ENCODE measurements around the gene TEX22. TPM values are rescaled to one million over a fixed set of nuclear protein-coding genes. Genes with fewer than 3 reads are reported as not detected.

The TEX22 gene
- total and polyA plus RNA-seq, 4 donors: 0.02 to 0.14 (median 0.08) TPM; not detected in 1

- no peak for TF ChIP-seq CTCF (IDR thresholded peaks at IDR 0.05; ENCODE audit: low read depth, low read length, missing input control)
- TF ChIP-seq SP1 (IDR thresholded peaks at IDR 0.05): no peak
- TF ChIP-seq HNF4G (IDR thresholded peaks at IDR 0.05): no peak
- no peak for TF ChIP-seq GABPA (IDR thresholded peaks at IDR 0.05 in 1 of 2, conservative IDR thresholded peaks at IDR 0.05 in 1 of 2)
- no peak for TF ChIP-seq ATF3 (IDR thresholded peaks at IDR 0.05)
- no peak for TF ChIP-seq YY1 (IDR thresholded peaks at IDR 0.05)
- TF ChIP-seq MAX (IDR thresholded peaks at IDR 0.05): no peak
Measured at GRCh38 chr14:105375635-105376057, 22.7 kb upstream of the TEX22 start (continued).

- peaks cover 0 to under 1% (median 0%) of the 10 kb centered on the region in 4 donors for H3K36me3 ChIP-seq (ENCODE audit: control insufficient read depth in 4 of 4, insufficient read depth in 3 of 4, low read depth in 1 of 4, low read length in 3 of 4)
- H3K9ac ChIP-seq (ENCODE audit: low read depth in 1 of 2, low read length in 2 of 2): no peak overlapping the region
- H3K4me1 ChIP-seq (ENCODE audit: control insufficient read depth in 4 of 4, insufficient read depth in 4 of 4, low read length in 3 of 4): no peaks in the 10 kb centered on the region
- WGBS: 87% methylated on average over 34 of the region's 34 CpGs
- TF ChIP-seq YY1 (IDR thresholded peaks at IDR 0.05): no peak
- no peaks in the 10 kb centered on the region for H3K9me3 ChIP-seq (ENCODE audit: control insufficient read depth in 4 of 4, low read length in 3 of 4)
- DNase-seq (ENCODE audit: low spot score): no peak
- H3K27me3 ChIP-seq (ENCODE audit: control insufficient read depth in 4 of 4, insufficient read depth in 4 of 4, low read length in 3 of 4): no peaks in the 10 kb centered on the region
- no peak overlapping the region for H3K4me3 ChIP-seq (ENCODE audit: low read depth in 1 of 3, low read length in 3 of 3)
- no peak overlapping the region for H3K27ac ChIP-seq (ENCODE audit: low read depth in 1 of 2, low read length in 2 of 2)
Measured at GRCh38 chr14:105376521-105377440, 21.6 kb upstream of the TEX22 start.

- Histone ChIP-seq H3K27me3 (ENCODE audit: control insufficient read depth in 4 of 4, insufficient read depth in 4 of 4, low read length in 3 of 4) (no peaks in the 10 kb centered on the region), H3K4me1 (ENCODE audit: control insufficient read depth in 4 of 4, insufficient read depth in 4 of 4, low read length in 3 of 4) (no peaks in the 10 kb centered on the region), H3K9ac (ENCODE audit: low read depth in 1 of 2, low read length in 2 of 2) (no peak overlapping the region), H3K9me3 (ENCODE audit: control insufficient read depth in 4 of 4, low read length in 3 of 4) (no peaks in the 10 kb centered on the region), H3K27ac (ENCODE audit: low read depth in 1 of 2, low read length in 2 of 2) (no peak overlapping the region), H3K4me3 (ENCODE audit: low read depth in 1 of 3, low read length in 3 of 3) (no peak overlapping the region), H3K36me3 (ENCODE audit: control insufficient read depth in 4 of 4, insufficient read depth in 3 of 4, low read depth in 1 of 4, low read length in 3 of 4) (peaks cover 0 to 4% (median 2%) of the 10 kb centered on the region in 4 donors)
- TF ChIP-seq CTCF (IDR thresholded peaks at IDR 0.05; ENCODE audit: low read depth, low read length, missing input control) (no peak), GABPA (IDR thresholded peaks at IDR 0.05 in 1 of 2, conservative IDR thresholded peaks at IDR 0.05 in 1 of 2) (no peak), NR2F2 (IDR thresholded peaks at IDR 0.05) (no peak), YY1 (IDR thresholded peaks at IDR 0.05) (no peak), ZBTB33 (IDR thresholded peaks at IDR 0.05) (no peak), REST (IDR thresholded peaks at IDR 0.05) (no peak), ATF3 (IDR thresholded peaks at IDR 0.05) (no peak), SP1 (IDR thresholded peaks at IDR 0.05) (no peak)
- no peak for DNase-seq (ENCODE audit: low spot score)
- WGBS: 93% methylated on average over 23 of the region's 23 CpGs
Measured at GRCh38 chr14:105377555-105378182, 20.7 kb upstream of the TEX22 start.

Data from liver (tissue), 9 donors.